ENCODE data around the gene EXOSC5. TPM values are rescaled to one million over a fixed set of nuclear protein-coding genes. Genes with fewer than 3 reads are reported as not detected.
A peak's percentile ranks its signal among the peaks of the same experiment; 100 is the strongest.

The EXOSC5 gene
- total and polyA plus RNA-seq, 2 experiments from 2014 or later = 13.7 to 21.2 TPM

DNA sequence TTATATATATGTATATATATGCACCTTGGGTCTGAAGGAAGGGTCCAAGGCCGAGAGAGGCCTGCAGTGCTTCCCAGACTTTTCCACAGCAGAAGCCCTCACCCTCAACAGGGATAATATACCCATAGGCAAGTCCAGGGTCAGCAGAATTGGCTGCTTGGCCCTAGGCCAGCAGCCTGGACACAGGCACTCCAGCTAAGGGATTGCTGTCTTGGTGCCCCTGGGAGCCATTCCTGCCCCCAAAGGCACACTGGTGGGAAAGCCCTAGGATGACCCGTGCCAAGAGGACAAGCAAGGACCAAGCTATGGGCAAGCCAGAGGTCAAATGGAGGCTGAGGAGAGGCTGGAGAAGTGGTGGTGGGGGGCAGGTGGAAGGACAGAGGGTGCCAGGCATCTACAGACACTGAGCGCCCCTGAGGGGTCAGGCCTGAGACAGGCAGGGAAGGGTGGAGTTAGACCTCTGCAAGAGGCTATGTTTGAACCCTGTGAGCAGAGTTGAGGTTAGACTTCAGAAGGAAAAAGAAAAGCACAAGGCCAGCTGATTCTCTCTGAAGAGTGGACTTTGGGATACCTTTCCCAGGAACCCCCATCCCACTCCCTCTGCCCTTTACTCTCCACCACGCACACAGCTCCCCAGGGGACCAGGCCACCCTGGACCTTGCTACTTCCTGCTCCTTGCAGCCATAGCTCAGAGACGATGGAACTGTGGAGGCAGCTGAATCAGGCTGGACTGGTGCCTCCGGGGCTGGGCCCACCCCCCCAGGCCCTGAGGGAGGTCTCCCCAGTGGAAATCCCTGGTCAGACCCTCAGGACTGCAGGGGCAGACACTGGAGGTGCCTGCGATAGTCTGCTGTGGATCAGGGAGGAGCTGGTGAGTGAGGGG is 45.6 kb upstream of the EXOSC5 start, which contains the start of gene ERICH4:
Gene ERICH4, plus strand, starts transcription at position 684 of the 883 bp plus-strand sequence. Its CDS starts 14 bp downstream, at position 698.
- WGBS (ENCODE audit: low lambda C conversion rate, missing lambda C conversion rate) = 69% methylated on average over 7 of the region's 7 CpGs
- Histone ChIP-seq H4K20me1 (ENCODE audit: insufficient read depth, poor library complexity, severe bottlenecking) (no peaks in the 10 kb centered on the region), H2AFZ (no peak within 1 kb of the TSS), H3K27me3 (peaks cover 1% of the 10 kb centered on the region), H3K4me2 (peak within 1 kb of the TSS; percentile 44), H3K79me2 (peaks cover 10% of the 10 kb centered on the region), H3K9me2 (replicated peaks; ENCODE audit: insufficient read depth) (no peaks in the 10 kb centered on the region), H3K9me3 (ENCODE audit: low read depth) (no peaks in the 10 kb centered on the region), H3K4me1 (ENCODE audit: insufficient read depth) (no peaks in the 10 kb centered on the region), H3K4me3 (no peak within 1 kb of the TSS), H3K36me3 (replicated peaks; ENCODE audit: insufficient read depth, low read depth) (no peaks in the 10 kb centered on the region), H3K27ac (peak within 1 kb of the TSS; percentile 51)
- DNase-seq (ENCODE audit: low spot score) = no peak
- TF ChIP-seq, protein P1, sequence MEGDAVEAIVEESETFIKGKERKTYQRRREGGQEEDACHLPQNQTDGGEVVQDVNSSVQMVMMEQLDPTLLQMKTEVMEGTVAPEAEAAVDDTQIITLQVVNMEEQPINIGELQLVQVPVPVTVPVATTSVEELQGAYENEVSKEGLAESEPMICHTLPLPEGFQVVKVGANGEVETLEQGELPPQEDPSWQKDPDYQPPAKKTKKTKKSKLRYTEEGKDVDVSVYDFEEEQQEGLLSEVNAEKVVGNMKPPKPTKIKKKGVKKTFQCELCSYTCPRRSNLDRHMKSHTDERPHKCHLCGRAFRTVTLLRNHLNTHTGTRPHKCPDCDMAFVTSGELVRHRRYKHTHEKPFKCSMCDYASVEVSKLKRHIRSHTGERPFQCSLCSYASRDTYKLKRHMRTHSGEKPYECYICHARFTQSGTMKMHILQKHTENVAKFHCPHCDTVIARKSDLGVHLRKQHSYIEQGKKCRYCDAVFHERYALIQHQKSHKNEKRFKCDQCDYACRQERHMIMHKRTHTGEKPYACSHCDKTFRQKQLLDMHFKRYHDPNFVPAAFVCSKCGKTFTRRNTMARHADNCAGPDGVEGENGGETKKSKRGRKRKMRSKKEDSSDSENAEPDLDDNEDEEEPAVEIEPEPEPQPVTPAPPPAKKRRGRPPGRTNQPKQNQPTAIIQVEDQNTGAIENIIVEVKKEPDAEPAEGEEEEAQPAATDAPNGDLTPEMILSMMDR (IDR thresholded peaks at IDR 0.05; ENCODE audit: poor library complexity) = no peak
- TF ChIP-seq EZH2phosphoT487 (IDR thresholded peaks at IDR 0.05; ENCODE audit: low read depth, severe bottlenecking, unreplicated experiment) (no peak), EZH2 (IDR thresholded peaks at IDR 0.05; ENCODE audit: borderline replicate concordance) (no peak)

DNA sequence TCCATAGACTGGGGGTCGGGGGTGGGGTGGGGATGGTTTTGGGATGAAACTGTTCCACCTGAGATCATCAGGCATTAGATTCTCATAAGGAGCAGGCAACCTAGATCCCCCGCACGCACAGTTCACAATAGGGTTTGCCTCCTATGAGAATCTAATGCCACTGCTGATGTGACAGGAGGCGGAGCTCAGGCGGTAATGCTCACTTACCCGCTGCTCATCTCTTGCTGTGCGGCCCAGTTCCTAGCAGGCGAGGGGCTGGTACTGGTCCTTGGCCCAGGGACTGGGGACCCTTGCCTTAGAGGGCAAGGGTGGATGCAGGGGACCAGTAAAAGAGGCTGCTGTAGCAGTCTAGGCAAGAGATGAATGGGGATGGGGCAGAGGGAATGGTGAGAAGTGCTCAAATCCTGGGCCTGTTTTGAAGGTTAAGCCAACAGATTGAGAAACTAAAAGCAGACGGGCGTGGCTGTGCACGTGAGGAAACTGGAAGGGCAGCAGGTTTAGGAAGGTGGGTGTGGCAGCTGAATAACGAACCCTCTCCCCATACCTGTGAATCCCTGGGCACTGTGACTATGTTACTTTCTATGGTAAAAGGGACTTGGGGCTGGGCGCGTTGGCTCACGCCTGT is 44.3 kb upstream of the EXOSC5 start:
- H3K27me3 ChIP-seq = no peaks in the 10 kb centered on the region
- no peak for DNase-seq (ENCODE audit: low spot score)

DNA sequence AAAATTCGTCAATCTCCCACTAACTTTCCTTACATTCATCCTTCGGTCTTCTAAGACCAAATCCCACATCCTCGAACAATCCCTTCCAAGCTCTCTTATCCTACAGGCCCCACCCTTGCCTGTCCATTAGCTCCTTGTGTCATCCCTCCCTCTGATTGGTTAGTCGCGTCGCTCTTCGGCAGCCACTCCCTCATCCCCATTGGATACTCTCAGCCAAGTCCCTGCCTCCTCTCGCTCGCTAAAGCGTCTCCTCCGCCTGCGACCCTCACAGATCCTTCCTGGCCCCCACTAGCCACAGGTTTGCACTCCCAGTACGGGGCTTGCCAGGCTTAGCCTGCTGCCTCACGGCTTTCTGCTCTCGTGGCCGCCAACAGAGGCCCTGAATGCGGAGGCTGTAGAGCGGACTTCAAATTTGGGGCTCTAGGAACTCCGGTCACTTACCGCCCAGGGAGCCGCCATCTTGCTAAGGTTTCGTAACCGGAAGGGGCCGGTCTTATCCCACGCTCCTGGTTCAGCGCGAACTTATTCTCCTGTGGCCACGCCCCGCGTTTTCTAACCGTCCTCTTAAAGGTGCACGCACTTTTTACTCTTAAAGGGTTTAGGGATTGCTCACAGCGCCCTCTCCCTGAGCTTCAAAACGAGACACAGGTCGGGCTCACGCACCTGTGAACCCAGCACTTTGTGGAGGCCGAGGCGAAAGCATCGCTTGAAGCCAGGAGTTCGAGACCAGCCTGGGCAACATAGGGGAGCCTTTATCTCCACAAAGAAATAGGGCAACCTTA is 42.5 kb upstream of the EXOSC5 start, which contains the start of gene DMAC2:
Gene DMAC2, minus strand, starts transcription at position 472 of the 782 bp plus-strand sequence. Its CDS starts 13 bp downstream, at position 459.
- peaks cover 10% of the 10 kb centered on the region for H3K79me2 ChIP-seq
- H3K27ac ChIP-seq = peak within 1 kb of the TSS; percentile 96
- H2AFZ ChIP-seq = peak within 1 kb of the TSS; percentile 80
- H3K36me3 ChIP-seq (replicated peaks; ENCODE audit: insufficient read depth, low read depth) = no peaks in the 10 kb centered on the region
- DNase-seq (ENCODE audit: low spot score) = peak; percentile 99
- no peaks in the 10 kb centered on the region for H3K9me2 ChIP-seq (replicated peaks; ENCODE audit: insufficient read depth)
- no peaks in the 10 kb centered on the region for H3K27me3 ChIP-seq
- 4% methylated on average over 40 of the region's 40 CpGs for WGBS (ENCODE audit: low lambda C conversion rate, missing lambda C conversion rate)
- TF ChIP-seq, protein P1 (IDR thresholded peaks at IDR 0.05; ENCODE audit: poor library complexity) = peak; percentile 54
- TF ChIP-seq EZH2 (IDR thresholded peaks at IDR 0.05; ENCODE audit: borderline replicate concordance) = no peak
- TF ChIP-seq EZH2phosphoT487 (IDR thresholded peaks at IDR 0.05; ENCODE audit: low read depth, severe bottlenecking, unreplicated experiment) = no peak
- no peaks in the 10 kb centered on the region for H3K9me3 ChIP-seq (ENCODE audit: low read depth)
- H3K4me1 ChIP-seq (ENCODE audit: insufficient read depth) = no peaks in the 10 kb centered on the region
- peak within 1 kb of the TSS; percentile 64 for H3K4me3 ChIP-seq
- no peaks in the 10 kb centered on the region for H4K20me1 ChIP-seq (ENCODE audit: insufficient read depth, poor library complexity, severe bottlenecking)
- peak within 1 kb of the TSS; percentile 78 for H3K4me2 ChIP-seq

More for the DNA sequence above, 44.3 kb upstream of the EXOSC5 start:
- Histone ChIP-seq H3K4me1 (ENCODE audit: insufficient read depth) (no peaks in the 10 kb centered on the region), H3K27ac (no peak overlapping the region), H3K36me3 (replicated peaks; ENCODE audit: insufficient read depth, low read depth) (no peaks in the 10 kb centered on the region), H3K4me2 (no peak overlapping the region), H3K9me3 (ENCODE audit: low read depth) (no peaks in the 10 kb centered on the region), H2AFZ (no peak overlapping the region), H3K9me2 (replicated peaks; ENCODE audit: insufficient read depth) (no peaks in the 10 kb centered on the region), H3K79me2 (peaks cover 10% of the 10 kb centered on the region), H4K20me1 (ENCODE audit: insufficient read depth, poor library complexity, severe bottlenecking) (no peaks in the 10 kb centered on the region), H3K4me3 (no peak overlapping the region)
- 79% methylated on average over 15 of the region's 15 CpGs for WGBS (ENCODE audit: low lambda C conversion rate, missing lambda C conversion rate)
- TF ChIP-seq, protein P1 (IDR thresholded peaks at IDR 0.05; ENCODE audit: poor library complexity) = no peak
- no peak for TF ChIP-seq EZH2phosphoT487 (IDR thresholded peaks at IDR 0.05; ENCODE audit: low read depth, severe bottlenecking, unreplicated experiment)
- TF ChIP-seq EZH2 (IDR thresholded peaks at IDR 0.05; ENCODE audit: borderline replicate concordance) = no peak
